GM10266 (cell line): Measurements from ENCODE around the gene MAD1L1.

ENCODE experiments used
- DNase-seq: peaks from one replicate; pipeline ENCODE4 v3.0.0; 2012; ENCODE audit errors: extremely low spot score
- CTCF ChIP-seq: IDR thresholded peaks from 2 replicates; pipeline ENCODE4 v1.5.1; 2012; ENCODE audit warnings: mild to moderate bottlenecking, low read depth; ENCODE audit not compliant: control insufficient read depth, insufficient read depth; ENCODE audit errors: missing control alignments

Gene MAD1L1

GRCh38 chr7:2144926-2145325 lies 87.8 kb downstream of the MAD1L1 start:
- no peak for DNase-seq
- no peak for TF ChIP-seq CTCF

- DNase-seq: no peak
- TF ChIP-seq CTCF: no peak
These were observed 88.7 kb downstream of the MAD1L1 start for GRCh38 chr7:2143981-2144595.

GRCh38 chr7:2143450-2143849 lies 89.3 kb downstream of the MAD1L1 start:
- no peak for DNase-seq

GRCh38 chr7:2142386-2142785 lies 90.4 kb downstream of the MAD1L1 start:
- DNase-seq: no peak
- no peak for TF ChIP-seq CTCF

More at GRCh38 chr7:2143450-2143849, 89.3 kb downstream of the MAD1L1 start:
- no peak for TF ChIP-seq CTCF

GRCh38 chr7:2141651-2142050 lies 91.1 kb downstream of the MAD1L1 start:
- no peak for DNase-seq
- TF ChIP-seq CTCF: no peak

GRCh38 chr7:2141021-2141410 lies 91.7 kb downstream of the MAD1L1 start:
- no peak for TF ChIP-seq CTCF
- DNase-seq: no peak

- DNase-seq: no peak
- no peak for TF ChIP-seq CTCF
These were observed 92.3 kb downstream of the MAD1L1 start for GRCh38 chr7:2140216-2141020.
